GM19395 (cell line): ENCODE results near the gene CACNA1C.

ENCODE experiments used
- ATAC-seq: cut with Tn5 transposase; IDR thresholded peaks from one replicate; pipeline ENCODE4 v1.9.1; 2021; ENCODE audit warnings: mild to moderate bottlenecking, moderate library complexity; ENCODE audit not compliant: unreplicated experiment

Gene CACNA1C

GRCh38 chr12:2136901-2137300, 84.1 kb downstream of the CACNA1C start:
- ATAC-seq, result no peak

- no peak for ATAC-seq
These were observed 84.9 kb downstream of the CACNA1C start for GRCh38 chr12:2137711-2138110.

- ATAC-seq, result no peak
These were observed 85.5 kb downstream of the CACNA1C start for GRCh38 chr12:2138294-2138693.

GRCh38 chr12:2138871-2139308, 86.1 kb downstream of the CACNA1C start:
- no peak for ATAC-seq

GRCh38 chr12:2139651-2140050, 86.9 kb downstream of the CACNA1C start:
- no peak for ATAC-seq

- ATAC-seq, result no peak
These were observed 88.2 kb downstream of the CACNA1C start for GRCh38 chr12:2140858-2141519.

- ATAC-seq, result no peak
These were observed 89.3 kb downstream of the CACNA1C start for GRCh38 chr12:2142068-2142467.

GRCh38 chr12:2144951-2145350, 92.2 kb downstream of the CACNA1C start:
- no peak for ATAC-seq

- no peak for ATAC-seq
These were observed 92.7 kb downstream of the CACNA1C start for GRCh38 chr12:2145433-2145998.

GRCh38 chr12:2147335-2147734, 94.5 kb downstream of the CACNA1C start:
- ATAC-seq, result no peak

GRCh38 chr12:2149091-2149490, 96.3 kb downstream of the CACNA1C start:
- ATAC-seq, result no peak

GRCh38 chr12:2150833-2151232, 98.0 kb downstream of the CACNA1C start:
- no peak for ATAC-seq

GRCh38 chr12:2151391-2151790, 98.6 kb downstream of the CACNA1C start:
- no peak for ATAC-seq

- ATAC-seq, result no peak
These were observed 99.3 kb downstream of the CACNA1C start for GRCh38 chr12:2152134-2152533.

GRCh38 chr12:2154050-2154449, 101.3 kb downstream of the CACNA1C start:
- no peak for ATAC-seq

- no peak for ATAC-seq
These were observed 101.7 kb downstream of the CACNA1C start for GRCh38 chr12:2154521-2154920.

GRCh38 chr12:2156333-2156732, 103.5 kb downstream of the CACNA1C start:
- ATAC-seq, result no peak

- ATAC-seq, result no peak
These were observed 107.3 kb downstream of the CACNA1C start for GRCh38 chr12:2160043-2160442.

- no peak for ATAC-seq
These were observed 108.7 kb downstream of the CACNA1C start for GRCh38 chr12:2161473-2161872.

GRCh38 chr12:2163177-2163941, 110.6 kb downstream of the CACNA1C start:
- no peak for ATAC-seq

GRCh38 chr12:2165021-2165420, 112.2 kb downstream of the CACNA1C start:
- no peak for ATAC-seq

- ATAC-seq, result no peak
These were observed 113.1 kb downstream of the CACNA1C start for GRCh38 chr12:2165927-2166326.
